OCI-M1 (cell line): ENCODE results near the gene ZSCAN23.
"Not testable (repeated sequence)": the region's sequence is repeated elsewhere in the genome, so short reads cannot be mapped to it uniquely, and the experiment has no call there.

Source experiments
- DNase-seq: peaks from one replicate; lab custom pipeline; 2025; lab: John Stamatoyannopoulos, UW

The ZSCAN23 gene

DNA sequence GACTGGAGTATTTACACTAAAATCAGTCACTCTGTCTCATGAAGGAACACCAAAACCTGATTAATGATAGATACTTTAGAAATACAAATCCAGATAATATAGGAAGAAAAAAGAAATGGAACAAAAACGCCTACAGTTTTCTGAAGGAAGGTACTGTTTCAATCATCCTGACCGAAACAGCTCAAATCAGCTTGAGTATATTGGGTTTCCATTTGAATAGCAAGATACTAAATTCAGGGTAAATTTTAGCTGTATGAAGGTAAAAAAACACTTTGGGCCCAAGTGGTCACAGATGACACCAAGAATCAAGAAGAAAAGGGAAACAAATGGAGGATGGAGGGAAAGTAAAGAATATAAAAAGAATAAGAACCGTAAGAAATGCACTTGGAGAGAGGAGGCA, 6.9 kb downstream of the ZSCAN23 start:
- no peak for DNase-seq

- DNase-seq, result peak; percentile 90
Measured at GRCh38 chr6:28433119-28433518, 10.2 kb downstream of the ZSCAN23 start.

GRCh38 chr6:28429781-28430180, 13.5 kb downstream of the ZSCAN23 start:
- no peak for DNase-seq

GRCh38 chr6:28425944-28426541, 17.2 kb downstream of the ZSCAN23 start:
- peak; percentile 92 for DNase-seq

GRCh38 chr6:28424163-28424562, 19.1 kb downstream of the ZSCAN23 start:
- no peak for DNase-seq

GRCh38 chr6:28423546-28423945, 19.7 kb downstream of the ZSCAN23 start:
- no peak for DNase-seq

- DNase-seq, result no peak
Measured at GRCh38 chr6:28413681-28414080, 29.6 kb downstream of the ZSCAN23 start.

- DNase-seq, result no peak
Measured at GRCh38 chr6:28410767-28411166, 32.5 kb downstream of the ZSCAN23 start.

- peak; percentile 43 for DNase-seq
Measured at GRCh38 chr6:28408076-28408802, 35.1 kb downstream of the ZSCAN23 start.

- no peak for DNase-seq
Measured at GRCh38 chr6:28407401-28407800, 35.9 kb downstream of the ZSCAN23 start.

- not testable (repeated sequence) for DNase-seq
Measured at GRCh38 chr6:28403923-28404322, 39.4 kb downstream of the ZSCAN23 start.

GRCh38 chr6:28402197-28402596, 41.1 kb downstream of the ZSCAN23 start:
- no peak for DNase-seq

- DNase-seq, result no peak
Measured at GRCh38 chr6:28401172-28401571, 42.1 kb downstream of the ZSCAN23 start.

DNA sequence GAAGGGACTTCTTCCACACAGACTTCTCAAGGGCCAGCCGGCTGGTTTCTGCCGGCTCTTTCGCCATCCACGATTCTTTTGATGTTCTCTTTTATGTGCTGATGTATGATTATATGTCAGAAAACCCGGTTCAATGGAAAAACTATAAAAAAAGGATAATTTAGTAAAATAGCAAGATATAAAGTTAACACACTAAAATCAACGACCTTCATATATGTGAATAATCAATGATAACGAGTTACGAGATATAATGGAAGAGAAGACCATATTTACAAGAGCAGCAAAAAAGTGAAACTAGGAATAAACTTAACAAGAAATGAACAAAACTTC, 43.2 kb downstream of the ZSCAN23 start:
- DNase-seq, result no peak

GRCh38 chr6:28399350-28400121, 43.8 kb downstream of the ZSCAN23 start, which contains the start of gene ZSCAN12:
TSS of gene ZSCAN12 (minus strand) at chr6:28399747. CDS start at chr6:28398405, 1,342 bp downstream.
- peak; percentile 98 for DNase-seq

DNA sequence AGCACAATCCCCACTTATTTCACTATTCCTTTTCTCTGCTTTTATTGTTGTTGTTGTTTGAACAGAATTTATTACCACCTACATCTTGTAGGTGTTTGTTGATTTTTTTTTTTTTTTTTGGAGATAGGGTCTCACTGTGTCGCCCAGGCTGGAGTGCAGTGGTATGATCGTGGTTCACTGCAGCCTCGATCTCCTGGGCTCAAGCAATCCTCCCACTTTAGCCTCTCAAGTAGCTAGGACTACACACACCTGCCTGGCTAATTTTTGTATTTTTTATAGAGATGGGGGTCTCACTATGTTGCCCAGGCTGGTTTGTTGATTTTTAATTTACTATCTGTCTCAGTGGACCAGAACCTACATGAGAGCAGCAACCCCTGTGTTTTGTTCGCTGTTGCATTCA, 47.4 kb downstream of the ZSCAN23 start:
- DNase-seq, result no peak

- peak; percentile 50 for DNase-seq
Measured at GRCh38 chr6:28393912-28394662, 49.2 kb downstream of the ZSCAN23 start.

DNA sequence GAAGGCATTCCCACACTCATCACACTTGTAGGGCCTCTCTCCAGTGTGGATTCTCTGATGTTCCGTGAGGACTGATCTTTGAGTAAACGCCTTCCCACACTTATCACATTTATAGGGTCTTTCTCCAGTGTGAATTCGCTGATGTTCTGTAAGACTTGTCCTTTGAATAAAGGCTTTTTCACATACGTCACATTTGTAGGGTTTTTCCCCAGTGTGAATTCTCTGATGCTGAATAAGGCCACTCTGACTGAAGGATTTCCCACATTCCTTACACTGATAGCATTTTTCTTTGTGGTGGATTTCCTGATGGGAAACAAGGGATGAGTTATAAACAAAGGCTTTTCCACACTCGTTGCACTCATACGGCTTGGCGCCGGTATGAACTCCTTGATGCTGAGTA, 52.6 kb downstream of the ZSCAN23 start:
- no peak for DNase-seq

- peak; percentile 49 for DNase-seq
Measured at GRCh38 chr6:28384143-28384533, 59.2 kb downstream of the ZSCAN23 start.

GRCh38 chr6:28383235-28384142, 59.8 kb downstream of the ZSCAN23 start:
- DNase-seq, result peak; percentile 98
